Measurements from ENCODE around the gene MAEA. TPM values are rescaled to one million over a fixed set of nuclear protein-coding genes. Genes with fewer than 3 reads are reported as not detected.
A peak's percentile ranks its signal among the peaks of the same experiment; 100 is the strongest.

The MAEA gene
- total RNA-seq, 1 donor from 2014 or later, result 50.3 TPM

GRCh38 chr4:1338752-1339414 is 49.2 kb downstream of the MAEA start:
- intact Hi-C loops (cut with DNase I), result no loop called here
- no peak for DNase-seq
- no peak for ATAC-seq (ENCODE audit: poor library complexity)

GRCh38 chr4:1339489-1339888 is 49.8 kb downstream of the MAEA start:
- DNase-seq, result no peak
- ATAC-seq (ENCODE audit: poor library complexity), result no peak
- intact Hi-C loops (cut with DNase I), result no loop called here

GRCh38 chr4:1340181-1340747 is 50.6 kb downstream of the MAEA start:
- DNase-seq, result no peak
- no peak for ATAC-seq (ENCODE audit: poor library complexity)
- intact Hi-C loops (cut with DNase I), result loop anchor here (10.0 kb wide), 2 partner anchors 175 to 375 kb away; partner anchors contain the start of gene SLBP

- intact Hi-C loops (cut with DNase I), result loop anchor here (10.0 kb wide), 2 partner anchors 176 to 374 kb away; partner anchors contain the start of gene SLBP
Measured at GRCh38 chr4:1340861-1341260, 51.2 kb downstream of the MAEA start.

GRCh38 chr4:1342003-1342402 is 52.3 kb downstream of the MAEA start:
- no peak for DNase-seq
- no peak for ATAC-seq (ENCODE audit: poor library complexity)
- intact Hi-C loops (cut with DNase I), result loop anchor here (10.0 kb wide), 2 partner anchors 177 to 373 kb away; partner anchors contain the start of gene SLBP

More at GRCh38 chr4:1340861-1341260, 51.2 kb downstream of the MAEA start:
- DNase-seq, result no peak
- ATAC-seq (ENCODE audit: poor library complexity), result no peak

GRCh38 chr4:1344696-1345095 is 55.0 kb downstream of the MAEA start:
- no peak for DNase-seq
- ATAC-seq (ENCODE audit: poor library complexity), result no peak
- intact Hi-C loops (cut with DNase I), result loop anchor here (5.0 to 10.0 kb wide), 4 partner anchors 97 to 370 kb away; partner anchors contain the start of genes CTBP1 and SLBP

- peak; percentile 69 for DNase-seq
- intact Hi-C loops (cut with DNase I), result loop anchor here (5.0 to 10.0 kb wide), 4 partner anchors 99 to 369 kb away; partner anchors contain the start of genes CTBP1 and SLBP
- peak; percentile 23 for ATAC-seq (ENCODE audit: poor library complexity)
Measured at GRCh38 chr4:1345903-1346780, 56.5 kb downstream of the MAEA start.

GRCh38 chr4:1346781-1347409 is 57.2 kb downstream of the MAEA start, which contains the start of gene UVSSA:
TSS of gene UVSSA (plus strand) at chr4:1347208. CDS start at chr4:1348092, 884 bp downstream.
- intact Hi-C loops (cut with DNase I), result loop anchor here (5.0 to 10.0 kb wide), 4 partner anchors 100 to 368 kb away; partner anchors contain the start of genes CTBP1 and SLBP
- DNase-seq, result peak; percentile 100
- peak; percentile 97 for ATAC-seq (ENCODE audit: poor library complexity)

GRCh38 chr4:1347410-1347864 is 57.7 kb downstream of the MAEA start:
- peak; percentile 88 for DNase-seq
- intact Hi-C loops (cut with DNase I), result loop anchor here (5.0 to 10.0 kb wide), 4 partner anchors 100 to 367 kb away; partner anchors contain the start of genes CTBP1 and SLBP
- peak; percentile 25 for ATAC-seq (ENCODE audit: poor library complexity)

- intact Hi-C loops (cut with DNase I), result loop anchor here (5.0 to 10.0 kb wide), 4 partner anchors 101 to 367 kb away; partner anchors contain the start of genes CTBP1 and SLBP
- ATAC-seq (ENCODE audit: poor library complexity) (no peak), DNase-seq (no peak)
Measured at GRCh38 chr4:1348014-1348513, 58.4 kb downstream of the MAEA start.

- DNase-seq, result no peak
- ATAC-seq (ENCODE audit: poor library complexity), result no peak
- intact Hi-C loops (cut with DNase I), result loop anchor here (5.0 to 10.0 kb wide), 4 partner anchors 101 to 366 kb away; partner anchors contain the start of genes CTBP1 and SLBP
Measured at GRCh38 chr4:1348746-1349145, 59.1 kb downstream of the MAEA start.

- DNase-seq, result no peak
- intact Hi-C loops (cut with DNase I), result loop anchor here (5.0 to 10.0 kb wide), 5 partner anchors 102 to 365 kb away; partner anchors contain the start of genes CTBP1 and SLBP
- no peak for ATAC-seq (ENCODE audit: poor library complexity)
Measured at GRCh38 chr4:1349359-1350168, 59.9 kb downstream of the MAEA start.

- DNase-seq, result no peak
- intact Hi-C loops (cut with DNase I), result loop anchor here (10.0 kb wide), 1 partner anchor 165 kb away; no protein-coding TSS in a partner anchor
Measured at GRCh38 chr4:1350169-1350520, 60.5 kb downstream of the MAEA start.

GRCh38 chr4:1351854-1352566 is 62.3 kb downstream of the MAEA start:
- DNase-seq, result peak; percentile 90
- intact Hi-C loops (cut with DNase I), result loop anchor here (10.0 kb wide), 1 partner anchor 163 kb away; no protein-coding TSS in a partner anchor
- ATAC-seq (ENCODE audit: poor library complexity), result peak; percentile 42

More at GRCh38 chr4:1350169-1350520, 60.5 kb downstream of the MAEA start:
- no peak for ATAC-seq (ENCODE audit: poor library complexity)

GRCh38 chr4:1352567-1352900 is 62.8 kb downstream of the MAEA start:
- DNase-seq (no peak), ATAC-seq (ENCODE audit: poor library complexity) (no peak)
- intact Hi-C loops (cut with DNase I), result loop anchor here (10.0 kb wide), 1 partner anchor 162 kb away; no protein-coding TSS in a partner anchor

Data from Right ventricle myocardium superior (tissue), 1 donor.